ENCODE measurements around the gene MDFIC.
"Not testable (repeated sequence)": the region's sequence is repeated elsewhere in the genome, so short reads cannot be mapped to it uniquely, and the experiment has no call there.

MDFIC gene, protein sequence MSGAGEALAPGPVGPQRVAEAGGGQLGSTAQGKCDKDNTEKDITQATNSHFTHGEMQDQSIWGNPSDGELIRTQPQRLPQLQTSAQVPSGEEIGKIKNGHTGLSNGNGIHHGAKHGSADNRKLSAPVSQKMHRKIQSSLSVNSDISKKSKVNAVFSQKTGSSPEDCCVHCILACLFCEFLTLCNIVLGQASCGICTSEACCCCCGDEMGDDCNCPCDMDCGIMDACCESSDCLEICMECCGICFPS

DNA sequence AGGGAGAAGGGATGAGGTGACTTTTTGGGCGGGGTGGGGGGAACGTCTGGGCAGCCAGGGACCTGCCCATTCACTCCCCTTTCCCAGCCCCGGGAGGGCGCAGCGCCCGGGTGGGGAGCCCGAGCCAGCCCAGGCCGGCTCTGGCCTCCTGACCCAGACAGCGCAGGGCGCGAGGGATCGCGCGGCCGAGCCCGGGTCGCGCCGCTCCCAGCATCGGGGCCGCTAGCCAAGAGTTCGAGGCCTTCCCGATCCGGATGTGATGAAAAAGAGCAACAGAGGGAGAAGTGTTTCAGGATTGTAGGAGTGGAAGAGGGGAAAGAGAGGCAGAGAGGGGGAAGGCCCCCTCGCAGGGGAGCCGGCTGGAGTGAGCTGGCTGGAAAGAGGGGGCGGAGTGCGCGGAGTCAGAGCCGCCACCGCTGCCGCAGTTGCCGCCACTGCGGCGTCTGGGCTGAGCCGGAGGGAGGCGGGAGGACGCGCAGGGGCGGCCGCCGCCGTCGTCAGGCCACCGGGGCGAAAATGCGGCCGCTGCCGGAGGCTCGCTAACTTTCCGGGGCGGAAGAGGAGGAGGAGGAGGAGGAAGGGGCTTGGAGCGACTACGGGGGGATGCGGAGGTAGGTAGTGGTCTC is at the start of gene MDFIC:
Gene MDFIC (plus strand): TSS at position 69 of the 626 bp plus-strand sequence. CDS start 940 bp downstream, outside the sequence.
- peak; percentile 73 for DNase-seq

DNA sequence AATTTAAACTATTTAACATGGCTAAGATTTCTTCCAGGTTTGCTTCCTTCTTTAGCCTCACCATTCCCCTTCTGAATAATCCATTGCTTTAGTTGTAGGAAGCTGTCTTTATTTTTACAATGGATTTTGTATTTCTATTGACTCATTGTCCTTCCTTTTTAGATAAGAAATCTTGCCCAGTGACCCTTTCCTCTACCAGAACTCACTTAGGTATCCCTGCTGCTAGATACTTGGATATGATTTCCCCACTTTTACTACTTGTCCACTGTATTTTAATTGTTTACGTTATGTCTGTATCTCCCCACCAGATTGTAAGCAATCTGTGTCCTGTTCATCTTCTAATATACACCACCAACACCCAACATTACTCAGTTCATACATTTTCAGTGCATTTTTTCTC is 47.7 kb upstream of the MDFIC start:
- DNase-seq, result no peak

DNA sequence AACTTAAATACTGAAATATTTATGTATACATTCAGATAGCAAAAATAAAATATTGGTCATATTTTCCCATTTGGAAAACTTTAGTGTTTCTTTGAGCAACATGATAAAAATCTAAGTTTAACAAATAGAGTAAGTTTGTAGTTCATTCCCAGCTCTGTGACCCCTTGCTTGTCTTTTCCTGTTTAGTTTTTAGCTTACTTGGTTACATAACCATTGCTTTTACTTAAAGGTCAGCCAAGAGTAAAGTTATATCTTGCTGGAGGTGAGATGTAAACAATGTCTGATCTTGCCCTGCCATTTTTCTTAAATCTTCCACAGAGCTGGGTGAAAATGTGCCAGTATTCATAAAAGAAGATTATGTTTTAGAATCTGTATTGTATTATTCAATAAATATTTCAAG is 46.7 kb upstream of the MDFIC start:
- DNase-seq, result no peak

DNA sequence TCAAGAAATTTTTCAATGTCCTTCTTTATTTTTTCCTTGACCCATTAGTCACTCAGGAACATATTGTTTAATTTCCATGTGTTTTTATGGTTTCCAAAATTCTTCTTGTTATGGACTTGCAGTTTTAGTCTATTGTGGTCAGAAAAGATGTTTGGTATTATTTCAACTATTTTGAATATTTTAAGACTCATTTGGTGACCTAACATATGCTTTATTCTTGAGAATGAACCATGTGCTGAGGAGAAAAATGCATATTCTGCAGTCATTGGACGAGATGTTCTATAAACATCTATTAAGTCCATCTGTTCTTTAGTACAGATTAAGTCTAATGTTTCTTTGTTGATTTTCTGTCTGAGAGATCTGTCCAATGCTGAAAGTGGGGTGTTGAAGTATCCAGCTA is 42.3 kb upstream of the MDFIC start:
- no peak for DNase-seq

DNA sequence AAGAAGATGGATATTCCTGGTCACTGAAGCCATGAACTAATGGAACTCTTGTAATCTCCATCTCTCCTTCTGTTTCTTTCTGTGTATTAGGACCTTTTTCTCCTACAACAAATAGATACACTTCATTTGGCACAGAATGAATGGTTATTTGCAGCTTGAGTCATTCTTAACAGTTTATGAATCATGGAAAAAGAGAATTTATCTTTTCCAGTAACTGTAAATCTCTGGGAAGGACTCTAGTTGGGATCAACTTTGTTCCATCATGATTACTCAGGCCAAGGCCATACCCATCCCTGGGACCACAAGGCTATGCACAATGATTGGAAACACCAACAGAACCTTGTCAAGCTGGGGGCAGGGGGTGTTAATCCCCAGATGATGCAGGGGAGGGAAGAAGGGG is 36.1 kb upstream of the MDFIC start:
- DNase-seq, result no peak

DNA sequence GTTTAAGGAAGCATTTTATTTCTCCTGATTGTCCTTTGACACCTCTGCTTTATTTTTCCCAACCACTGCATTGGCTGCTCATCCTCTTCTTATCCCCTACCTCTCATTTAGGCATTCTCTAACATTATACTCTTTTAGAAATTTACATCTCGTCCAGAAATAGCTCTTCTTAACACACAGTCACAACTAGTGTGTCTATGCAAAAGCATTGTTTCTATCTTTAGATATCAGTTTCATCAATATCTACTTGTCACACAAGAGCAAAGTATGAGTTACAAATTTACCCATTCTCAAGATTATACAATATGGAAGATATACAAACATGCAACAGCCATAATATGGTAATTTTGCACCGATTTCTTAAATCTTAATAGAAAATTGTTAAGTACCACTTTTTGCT is 35.7 kb upstream of the MDFIC start:
- DNase-seq, result no peak

DNA sequence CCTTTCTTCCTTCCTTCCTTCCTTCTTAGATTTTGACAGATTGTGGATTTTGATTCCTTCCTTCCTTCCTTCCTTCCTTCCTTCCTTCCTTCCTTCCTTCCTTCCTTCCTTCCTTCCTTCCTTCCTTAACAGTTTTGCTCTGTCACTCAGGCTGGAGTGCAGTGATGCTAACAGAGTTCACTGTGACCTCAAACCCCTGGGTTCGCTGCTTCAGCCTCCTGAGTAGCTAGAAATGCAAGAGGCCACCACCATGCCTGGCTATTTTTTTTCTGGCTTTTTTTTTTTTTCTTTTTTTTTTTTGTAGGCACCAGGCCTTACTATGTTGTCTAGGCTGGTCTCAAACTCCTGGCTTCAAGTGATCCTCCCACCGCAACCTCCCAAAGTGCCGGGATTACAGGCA is 32.8 kb upstream of the MDFIC start:
- not testable (repeated sequence) for DNase-seq

DNA sequence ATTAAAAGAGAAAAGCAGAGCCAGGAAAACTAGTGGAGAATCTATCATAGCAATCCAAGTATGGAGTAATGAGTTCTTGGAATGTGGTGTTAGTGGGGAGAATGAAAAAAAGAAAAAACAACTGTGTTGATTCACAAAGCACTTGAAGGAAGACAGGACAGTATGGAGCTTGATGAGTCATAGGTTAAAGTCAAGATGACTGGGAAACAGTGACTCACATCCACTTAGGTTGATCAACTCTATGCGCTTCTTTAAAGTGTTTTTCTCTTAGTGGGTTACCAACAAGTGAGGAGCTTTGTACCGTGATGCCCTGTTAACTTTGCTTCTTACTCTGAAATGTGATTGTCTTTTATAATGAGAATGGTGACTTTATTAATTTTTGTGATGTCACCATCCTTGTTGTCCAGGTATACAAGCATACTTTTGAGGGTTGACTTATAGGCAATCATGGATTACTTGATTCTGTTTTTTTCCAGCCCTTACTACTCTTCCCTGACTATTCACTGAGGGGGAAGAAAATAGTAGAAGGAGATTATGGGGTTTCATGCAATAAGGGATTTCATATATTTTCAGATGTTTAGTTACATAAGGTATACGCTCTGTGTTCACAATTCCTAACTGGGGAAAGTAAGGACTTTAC is 32.1 kb upstream of the MDFIC start:
- peak; percentile 39 for DNase-seq

DNA sequence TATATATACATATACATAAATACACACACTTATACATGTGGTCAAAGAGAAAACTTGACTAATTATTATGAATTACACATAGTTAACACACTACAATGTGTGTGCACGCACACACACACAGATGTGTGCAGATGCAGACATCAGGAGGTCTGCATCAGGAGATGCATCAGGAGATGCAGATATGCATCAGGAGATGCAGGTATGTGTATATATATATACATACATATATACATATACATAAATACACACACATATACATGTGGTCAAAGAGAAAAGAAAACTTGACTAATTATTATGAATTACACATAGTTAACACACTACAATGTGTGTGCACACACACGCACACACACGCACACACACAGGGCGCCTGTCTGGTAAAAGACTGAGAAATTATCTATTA is 31.3 kb upstream of the MDFIC start:
- DNase-seq, result no peak

DNA sequence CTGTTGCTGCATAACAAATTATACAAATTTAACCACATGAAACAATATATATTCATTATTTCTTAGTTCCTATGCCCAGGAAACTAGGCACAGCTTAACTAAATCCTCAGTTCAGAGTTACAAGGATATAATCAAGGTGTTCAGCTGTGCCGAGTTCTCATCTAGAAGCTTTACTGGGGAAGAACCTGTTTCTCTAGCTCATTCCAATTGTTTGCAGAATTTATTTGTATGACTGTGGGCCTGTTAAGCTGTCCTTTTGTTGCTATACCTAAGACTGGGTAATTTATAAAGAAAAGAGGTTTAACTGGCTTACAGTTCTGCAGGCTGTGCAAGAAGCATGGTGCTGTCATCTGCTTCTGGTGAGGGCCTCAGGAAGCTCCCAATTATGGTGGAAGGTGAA is 21.8 kb upstream of the MDFIC start:
- DNase-seq, result no peak

DNA sequence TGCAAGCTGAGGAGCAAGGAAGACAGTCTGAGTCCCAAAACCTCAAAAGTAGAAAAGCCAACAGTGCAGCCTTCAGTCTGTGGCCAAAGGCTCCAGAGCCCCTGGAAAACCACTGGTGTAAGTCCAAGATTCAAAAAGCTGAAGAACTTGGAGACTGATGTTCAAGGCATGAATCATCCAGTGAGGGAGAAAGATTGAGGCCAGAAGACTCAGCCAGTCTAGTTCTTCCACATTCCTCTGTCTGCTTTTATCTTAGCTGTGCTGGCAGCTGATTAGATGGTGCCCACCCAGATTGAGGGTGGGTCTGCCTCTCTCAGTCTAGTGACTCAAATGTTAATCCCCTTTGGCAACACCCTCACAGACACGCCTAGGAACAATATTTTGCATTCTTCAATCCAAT is 20.1 kb upstream of the MDFIC start:
- DNase-seq, result no peak

DNA sequence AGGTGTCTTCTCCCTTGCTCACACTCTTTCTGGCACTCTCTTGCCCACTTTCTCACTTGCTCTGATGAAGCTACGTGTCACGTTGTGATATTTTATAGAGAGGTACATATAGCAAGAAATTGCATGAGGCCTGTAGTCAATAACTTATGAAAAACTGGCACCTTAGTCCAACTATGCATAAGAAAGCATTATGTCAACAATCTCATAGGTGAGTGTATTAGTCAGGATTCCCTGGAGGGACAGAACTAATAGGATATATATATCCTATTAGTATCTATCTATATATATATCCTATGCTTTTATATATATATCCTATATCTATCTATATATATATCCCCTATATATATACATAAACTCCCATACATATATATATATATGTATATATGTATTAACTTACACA is 18.8 kb upstream of the MDFIC start:
- DNase-seq, result no peak

DNA sequence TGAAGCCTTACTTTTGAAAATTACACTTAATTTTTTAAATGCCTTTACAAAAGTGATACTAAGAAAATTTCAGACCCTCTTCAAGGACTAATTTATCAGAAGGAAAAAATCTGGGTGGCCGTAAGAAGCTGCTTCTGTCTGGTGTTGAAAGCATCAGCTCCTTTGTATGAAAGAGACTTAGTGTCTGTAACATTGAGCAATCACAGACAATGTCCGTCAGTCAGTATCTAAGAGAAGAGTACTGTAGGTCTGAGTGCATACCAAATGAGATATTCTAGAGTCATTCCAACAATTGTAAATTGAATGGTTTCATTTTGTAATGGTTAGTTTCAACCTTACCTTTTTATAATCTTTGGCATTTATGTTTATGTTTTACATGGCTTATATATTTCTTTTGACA is 11.1 kb upstream of the MDFIC start:
- no peak for DNase-seq

DNA sequence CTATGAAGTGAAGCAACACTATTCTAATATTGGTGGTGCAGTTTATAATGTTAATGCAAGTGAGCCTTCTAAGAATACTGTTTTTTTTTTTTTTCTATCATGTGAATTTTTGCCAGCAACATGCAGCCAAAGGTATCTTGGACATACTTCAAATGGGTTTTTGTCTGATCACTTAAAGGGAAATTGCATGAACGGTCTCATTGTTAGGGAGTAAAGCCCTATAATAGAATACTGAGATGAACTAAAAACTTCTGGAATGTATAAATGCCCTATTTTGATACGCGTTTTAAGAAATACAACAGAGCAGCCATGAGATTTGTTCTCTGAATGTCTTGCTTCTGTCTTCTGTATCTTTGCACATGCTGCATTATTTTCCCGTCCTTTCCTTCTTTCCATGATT is 10.5 kb upstream of the MDFIC start:
- DNase-seq, result no peak

DNA sequence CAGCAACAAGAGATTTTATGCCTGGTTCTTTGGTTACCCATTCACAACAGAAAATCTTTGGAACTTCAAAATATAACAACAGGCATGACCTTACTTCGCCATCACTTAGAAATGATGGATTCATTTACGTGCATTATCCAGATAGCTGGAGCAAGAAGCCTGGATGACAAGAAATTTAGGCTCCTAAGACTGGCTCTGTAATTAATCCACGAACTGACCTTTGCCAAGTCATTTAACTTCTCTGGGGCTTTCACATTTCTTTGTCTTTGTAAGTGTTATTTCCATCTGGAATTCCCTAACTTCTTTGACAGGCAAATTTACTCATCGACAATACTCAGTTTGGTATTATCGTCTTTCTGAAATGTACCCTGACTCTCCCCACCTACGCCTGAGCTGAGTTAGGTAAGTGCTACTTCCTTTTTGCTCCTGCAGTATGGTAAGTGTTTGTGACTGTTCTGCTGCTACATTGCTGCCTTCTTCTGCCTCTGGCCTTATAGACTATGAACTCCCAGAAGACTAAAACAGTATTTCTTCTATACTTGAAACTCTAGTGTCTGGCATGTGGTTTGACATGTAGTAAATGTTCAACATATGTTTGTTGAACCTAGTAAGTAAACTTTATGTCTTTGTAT is 5.5 kb upstream of the MDFIC start:
- peak; percentile 74 for DNase-seq

DNA sequence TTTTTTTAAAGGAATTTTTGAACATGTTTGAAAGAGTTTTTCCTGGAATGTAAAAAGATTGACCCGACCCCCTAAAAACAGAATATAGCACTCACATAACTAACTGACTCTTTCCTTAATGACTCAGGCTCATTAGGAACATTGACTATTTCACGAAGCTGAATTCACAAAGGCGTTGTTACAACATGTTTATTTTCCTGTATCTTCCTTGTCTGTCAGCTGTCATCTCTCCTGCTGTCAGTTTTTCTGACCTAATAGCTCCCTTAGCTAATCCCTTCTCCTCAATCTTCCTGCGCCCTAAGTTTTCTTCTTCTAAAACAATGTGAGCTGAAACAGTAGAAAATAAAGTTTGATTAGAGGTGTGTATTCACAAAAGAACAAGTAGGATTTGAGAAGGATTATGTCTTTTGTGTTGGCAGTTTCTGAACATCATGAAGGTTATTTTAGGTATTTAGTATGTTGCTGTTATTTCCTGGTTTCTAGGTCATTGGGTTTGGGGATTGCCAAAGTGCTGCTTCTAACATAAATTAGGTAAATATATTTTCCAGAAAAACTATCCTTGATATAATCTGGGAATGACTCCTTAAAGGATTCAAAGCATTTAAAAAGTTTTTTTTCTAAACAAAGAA is 4.6 kb upstream of the MDFIC start:
- no peak for DNase-seq

DNA sequence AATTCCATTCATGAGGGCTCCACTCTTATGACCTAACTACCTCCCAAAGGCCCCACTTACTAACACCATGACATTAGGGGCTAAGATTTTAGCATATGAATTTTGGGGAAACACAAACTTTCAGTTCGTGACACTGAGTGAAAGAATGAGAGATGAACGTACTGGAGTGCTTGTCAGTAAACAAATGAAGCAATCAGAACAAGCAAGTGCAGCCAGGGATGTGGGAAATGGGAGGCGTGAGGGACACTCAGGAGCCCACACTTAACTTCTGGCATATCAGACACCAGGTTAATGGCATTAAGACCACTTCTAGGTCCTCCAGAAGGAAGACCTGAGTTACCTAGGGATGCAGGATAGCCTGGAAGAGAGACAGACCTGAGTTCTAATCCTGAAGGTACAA is 2.3 kb upstream of the MDFIC start:
- no peak for DNase-seq

DNA sequence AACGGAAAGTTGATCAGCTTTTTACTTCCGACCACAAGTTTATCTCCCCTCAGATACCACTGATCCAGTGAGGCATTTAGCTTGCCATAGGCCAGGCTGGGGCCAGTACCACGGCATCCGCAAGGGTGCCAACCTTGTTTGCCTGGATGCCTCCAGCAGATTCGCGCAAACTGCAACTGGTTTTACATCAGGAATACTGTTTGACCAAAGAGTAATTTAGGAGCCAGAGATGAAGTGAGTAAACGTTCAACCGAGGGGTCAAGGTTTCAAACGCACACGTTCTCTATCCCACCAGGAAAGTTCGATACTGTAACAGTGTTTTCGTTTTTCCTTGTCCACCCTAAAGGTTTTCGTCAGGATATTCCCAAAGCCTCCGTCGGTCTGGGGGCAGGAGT is 266 bp upstream of the MDFIC start:
- peak; percentile 31 for DNase-seq

DNA sequence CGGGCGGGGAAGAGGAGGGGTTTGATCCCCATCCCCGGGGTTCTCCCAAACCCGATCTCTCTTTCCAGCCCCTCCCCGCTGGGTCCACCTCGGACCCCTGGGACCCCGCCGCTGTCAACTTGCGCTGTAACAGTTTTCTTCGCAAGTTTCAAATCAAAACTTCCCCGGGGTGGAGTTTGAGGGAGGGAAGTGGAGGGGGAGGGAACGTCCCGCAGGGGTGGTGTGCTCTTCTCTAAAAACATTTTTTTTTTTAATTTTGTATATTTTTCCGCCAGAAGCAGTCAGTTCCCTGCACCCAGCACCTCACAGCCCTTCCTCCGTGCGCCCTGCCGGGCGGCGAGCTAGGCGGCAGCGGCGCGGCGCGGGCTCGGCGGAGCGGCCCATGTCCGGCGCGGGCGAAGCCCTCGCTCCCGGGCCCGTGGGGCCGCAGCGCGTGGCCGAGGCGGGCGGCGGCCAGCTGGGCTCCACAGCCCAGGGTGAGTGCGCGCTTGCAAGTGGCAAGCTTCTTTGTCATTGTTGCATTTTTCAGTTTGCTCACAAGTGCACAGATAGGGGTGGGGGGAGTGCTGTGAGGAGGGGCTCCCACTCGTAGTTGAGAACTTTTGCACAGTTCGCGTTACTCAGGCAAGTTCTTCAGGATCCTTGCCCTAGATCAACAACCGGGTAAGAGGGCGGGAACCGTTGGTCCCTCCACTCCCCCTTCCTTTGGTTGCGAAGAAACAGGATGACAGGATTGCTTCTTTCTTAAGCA is 933 bp downstream of the MDFIC start:
- peak; percentile 70 for DNase-seq

DNA sequence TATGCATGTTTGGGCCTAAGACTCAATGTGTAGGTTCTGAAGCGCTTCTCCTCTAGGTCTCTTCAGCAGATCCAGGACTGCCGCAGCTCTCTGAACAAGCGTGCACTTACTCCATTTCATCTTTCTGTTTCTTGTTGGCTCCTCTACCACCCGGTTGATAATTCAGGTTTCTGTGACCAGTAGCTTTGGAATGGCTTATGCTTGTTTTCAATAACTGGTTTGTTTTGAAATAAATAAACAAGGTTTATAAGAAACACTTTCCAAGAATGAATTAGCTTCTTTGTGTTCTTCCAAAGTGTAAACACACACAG is 1.5 kb downstream of the MDFIC start:
- DNase-seq, result no peak

DNA sequence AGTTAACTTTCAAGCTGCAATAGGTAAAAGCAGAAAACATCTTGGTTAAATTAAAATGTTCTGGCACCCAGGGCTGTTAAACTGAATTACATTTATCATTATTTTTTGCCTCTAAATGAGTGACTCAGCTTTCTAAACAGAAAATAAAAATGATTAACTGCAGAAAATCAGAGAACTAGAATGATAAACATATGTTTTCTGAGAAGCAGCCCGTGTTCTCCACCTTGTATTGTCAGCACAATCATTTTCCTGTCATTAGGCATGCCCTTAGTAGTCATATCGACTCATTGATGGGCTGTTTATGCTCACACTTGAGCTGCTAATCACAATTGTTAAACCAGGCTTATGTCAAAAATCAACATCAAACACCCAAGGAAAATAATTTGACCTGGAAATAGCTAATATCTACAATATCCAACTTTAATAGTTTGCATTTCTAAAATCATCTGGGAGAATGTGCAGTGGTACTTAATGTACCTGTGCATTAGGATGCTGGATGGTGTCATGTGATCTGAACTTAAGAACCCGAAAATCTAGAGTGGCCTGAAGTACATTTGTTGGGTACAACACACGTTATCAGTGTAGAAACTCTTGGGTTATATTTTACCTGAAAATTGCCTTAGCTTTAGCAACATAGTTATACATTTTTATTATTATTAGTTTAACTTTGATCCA is 2.3 kb downstream of the MDFIC start:
- DNase-seq, result no peak

DNA sequence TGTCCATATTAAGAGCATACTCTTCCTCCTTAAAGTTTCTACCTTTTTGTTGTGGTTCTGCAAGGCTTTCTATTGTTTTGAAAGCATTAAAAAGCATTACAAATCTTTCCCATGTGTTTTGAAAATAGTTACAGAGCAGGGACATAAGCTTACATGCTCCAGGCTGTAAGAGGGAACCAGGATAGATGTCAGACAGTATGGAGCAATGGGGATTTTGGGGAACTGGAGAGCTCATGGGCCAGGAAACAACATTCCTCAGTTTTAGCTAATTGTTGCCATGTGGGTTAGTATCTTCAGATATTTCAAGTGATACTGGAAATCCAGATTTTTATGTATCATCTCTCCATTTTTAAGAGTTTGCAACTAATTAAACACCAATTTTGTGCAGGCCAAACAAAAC is 3.5 kb downstream of the MDFIC start:
- no peak for DNase-seq

DNA sequence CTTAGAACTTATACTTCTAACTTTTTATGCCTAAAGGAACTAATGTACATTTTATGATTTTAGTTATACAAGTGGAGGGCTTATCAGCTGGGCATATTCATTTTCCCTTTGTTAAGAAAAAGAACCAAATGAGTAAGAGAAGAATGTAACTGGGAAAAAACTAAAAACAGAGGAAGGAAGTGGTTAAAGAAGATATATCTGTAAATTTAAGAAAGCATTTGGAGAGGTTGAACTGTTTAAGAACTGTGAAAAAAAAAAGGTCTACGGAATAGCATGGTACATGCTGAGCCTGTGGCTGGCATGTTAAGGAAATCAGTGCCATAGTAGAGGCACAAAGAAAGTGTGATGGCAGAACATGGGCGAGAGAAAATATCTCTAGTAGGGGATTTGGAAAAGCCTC is 6.2 kb downstream of the MDFIC start:
- no peak for DNase-seq

Data from stimulated activated CD4-positive, alpha-beta T cell treated with anti-CD3 and anti-CD28 coated beads, Interleukin-4, amount 100 ng/mL, for 24 hours (primary cell).